ENCODE measurements around the gene CPNE1.

- no peak for TF ChIP-seq EZH2phosphoT487 (IDR thresholded peaks at IDR 0.05; ENCODE audit: borderline replicate concordance)
- no peak for TF ChIP-seq CTCF (conservative IDR thresholded peaks at IDR 0.05; ENCODE audit: low read length)
Observed at GRCh38 chr20:35618263-35619131, 46.2 kb downstream of the CPNE1 start.
